ENCODE measurements around the gene UBAC1.

DNA sequence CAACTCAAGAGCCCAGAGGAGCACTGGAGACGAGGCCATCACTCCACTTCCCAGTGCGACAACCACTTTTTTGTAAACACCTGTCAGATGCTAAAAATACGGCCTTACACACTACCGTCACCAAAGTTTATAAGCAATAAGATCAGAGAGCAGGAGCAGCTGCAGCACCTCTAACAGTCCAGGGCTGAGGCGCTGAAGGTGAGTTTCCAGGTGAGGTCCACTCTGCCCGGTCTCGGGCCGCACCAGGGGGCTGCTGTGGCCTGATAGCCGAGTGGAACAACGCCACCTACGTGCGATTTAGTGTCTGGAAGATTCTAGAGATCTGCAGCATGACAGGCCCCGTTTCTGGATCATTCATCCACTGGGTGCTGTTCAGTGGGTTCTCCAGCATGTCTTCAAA lies 28.1 kb downstream of the UBAC1 start:
- TF ChIP-seq, protein P1, sequence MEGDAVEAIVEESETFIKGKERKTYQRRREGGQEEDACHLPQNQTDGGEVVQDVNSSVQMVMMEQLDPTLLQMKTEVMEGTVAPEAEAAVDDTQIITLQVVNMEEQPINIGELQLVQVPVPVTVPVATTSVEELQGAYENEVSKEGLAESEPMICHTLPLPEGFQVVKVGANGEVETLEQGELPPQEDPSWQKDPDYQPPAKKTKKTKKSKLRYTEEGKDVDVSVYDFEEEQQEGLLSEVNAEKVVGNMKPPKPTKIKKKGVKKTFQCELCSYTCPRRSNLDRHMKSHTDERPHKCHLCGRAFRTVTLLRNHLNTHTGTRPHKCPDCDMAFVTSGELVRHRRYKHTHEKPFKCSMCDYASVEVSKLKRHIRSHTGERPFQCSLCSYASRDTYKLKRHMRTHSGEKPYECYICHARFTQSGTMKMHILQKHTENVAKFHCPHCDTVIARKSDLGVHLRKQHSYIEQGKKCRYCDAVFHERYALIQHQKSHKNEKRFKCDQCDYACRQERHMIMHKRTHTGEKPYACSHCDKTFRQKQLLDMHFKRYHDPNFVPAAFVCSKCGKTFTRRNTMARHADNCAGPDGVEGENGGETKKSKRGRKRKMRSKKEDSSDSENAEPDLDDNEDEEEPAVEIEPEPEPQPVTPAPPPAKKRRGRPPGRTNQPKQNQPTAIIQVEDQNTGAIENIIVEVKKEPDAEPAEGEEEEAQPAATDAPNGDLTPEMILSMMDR (conservative IDR thresholded peaks at IDR 0.05; ENCODE audit: low read length): no peak
- TF ChIP-seq EZH2phosphoT487 (IDR thresholded peaks at IDR 0.05; ENCODE audit: borderline replicate concordance): no peak

All from Loucy (cell line).